A673 (cell line): ENCODE data around the gene BRSK1.

Experiments used
- EZH2 ChIP-seq: fragments of 200-600 bp; sonication (generic); IDR thresholded peaks from 2 replicates; pipeline ENCODE4 v1.6.1; 2017; ENCODE audit warnings: borderline replicate concordance, low read depth, mild to moderate bottlenecking, mixed read lengths, antibody characterized with exemption, low read length; ENCODE audit not compliant: poor library complexity, severe bottlenecking
- TF ChIP-seq, protein P1 (sequence below): fragments of 300-800, 200-600 bp; sonication (generic); conservative IDR thresholded peaks from 2 replicates; pipeline ENCODE4 v1.5.1; 2017; ENCODE audit warnings: low read depth, mild to moderate bottlenecking, antibody characterized with exemption, low read length, moderate library complexity, mixed read lengths

DNA sequence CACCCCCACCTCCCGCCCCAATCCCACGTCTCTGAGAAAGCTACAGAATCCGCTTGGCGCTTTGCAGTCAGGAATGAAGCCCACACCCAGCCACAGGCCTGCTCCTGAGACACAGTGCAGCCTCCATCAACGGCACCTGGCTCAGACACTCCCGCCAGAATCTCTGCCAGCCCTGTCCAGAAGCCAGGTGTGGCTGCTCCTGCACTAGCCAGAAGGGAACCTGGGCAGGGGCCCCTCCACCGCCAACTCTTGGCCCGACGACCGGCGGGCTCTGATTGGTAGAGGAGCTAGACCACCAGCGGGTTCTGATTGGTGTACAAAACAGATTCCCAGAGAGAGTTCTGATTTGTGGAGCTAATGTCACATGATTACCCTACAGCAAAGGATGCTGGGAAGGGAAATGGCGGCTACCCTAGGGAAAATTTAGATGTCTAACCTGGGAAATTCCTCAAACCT is 22.1 kb upstream of the BRSK1 start:
- TF ChIP-seq, protein P1, sequence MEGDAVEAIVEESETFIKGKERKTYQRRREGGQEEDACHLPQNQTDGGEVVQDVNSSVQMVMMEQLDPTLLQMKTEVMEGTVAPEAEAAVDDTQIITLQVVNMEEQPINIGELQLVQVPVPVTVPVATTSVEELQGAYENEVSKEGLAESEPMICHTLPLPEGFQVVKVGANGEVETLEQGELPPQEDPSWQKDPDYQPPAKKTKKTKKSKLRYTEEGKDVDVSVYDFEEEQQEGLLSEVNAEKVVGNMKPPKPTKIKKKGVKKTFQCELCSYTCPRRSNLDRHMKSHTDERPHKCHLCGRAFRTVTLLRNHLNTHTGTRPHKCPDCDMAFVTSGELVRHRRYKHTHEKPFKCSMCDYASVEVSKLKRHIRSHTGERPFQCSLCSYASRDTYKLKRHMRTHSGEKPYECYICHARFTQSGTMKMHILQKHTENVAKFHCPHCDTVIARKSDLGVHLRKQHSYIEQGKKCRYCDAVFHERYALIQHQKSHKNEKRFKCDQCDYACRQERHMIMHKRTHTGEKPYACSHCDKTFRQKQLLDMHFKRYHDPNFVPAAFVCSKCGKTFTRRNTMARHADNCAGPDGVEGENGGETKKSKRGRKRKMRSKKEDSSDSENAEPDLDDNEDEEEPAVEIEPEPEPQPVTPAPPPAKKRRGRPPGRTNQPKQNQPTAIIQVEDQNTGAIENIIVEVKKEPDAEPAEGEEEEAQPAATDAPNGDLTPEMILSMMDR: no peak
- TF ChIP-seq EZH2: no peak
